ENCODE results near the gene SOCS1.
"Not testable (repeated sequence)": the region's sequence is repeated elsewhere in the genome, so short reads cannot be mapped to it uniquely, and the experiment has no call there.

The SOCS1 gene

GRCh38 chr16:11224096-11224893 lies 31.7 kb downstream of the SOCS1 start:
- Histone ChIP-seq H3K9me3 (ENCODE audit: insufficient read depth, low read depth, low read length) (peaks cover 3% of the 10 kb centered on the region), H3K9ac (ENCODE audit: low read depth, low read length) (no peak overlapping the region), H3K4me3 (ENCODE audit: low read length) (no peak overlapping the region), H3K4me1 (ENCODE audit: insufficient read depth, low read length) (no peaks in the 10 kb centered on the region), H3K27ac (ENCODE audit: low read length) (no peak overlapping the region), H3K27me3 (ENCODE audit: insufficient read depth, low read length) (no peaks in the 10 kb centered on the region), H3K36me3 (ENCODE audit: insufficient read depth, low read depth, low read length) (no peaks in the 10 kb centered on the region)

DNA sequence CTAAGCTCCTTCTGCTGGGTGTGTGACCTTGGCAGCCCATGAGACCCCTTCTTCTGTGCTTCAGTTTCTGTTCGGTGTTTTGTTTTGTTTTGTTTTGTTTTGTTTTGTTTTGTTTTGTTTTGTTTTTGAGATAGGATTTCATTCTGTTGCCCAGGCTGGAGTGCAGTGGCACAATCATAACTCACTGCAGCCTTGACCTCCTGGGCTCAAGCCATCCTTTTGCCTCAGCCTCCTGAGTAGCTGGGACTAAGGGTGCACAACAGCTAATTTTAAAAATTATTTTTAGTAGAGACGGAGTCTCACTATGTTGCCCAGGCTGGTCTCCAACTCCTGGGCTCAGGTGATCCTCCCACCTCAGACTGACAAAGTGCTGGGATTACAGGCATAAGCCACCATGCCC lies 35.5 kb downstream of the SOCS1 start:
- not testable (repeated sequence) for H3K27ac ChIP-seq (ENCODE audit: low read length); H3K4me1 ChIP-seq (ENCODE audit: insufficient read depth, low read length); H3K27me3 ChIP-seq (ENCODE audit: insufficient read depth, low read length); H3K36me3 ChIP-seq (ENCODE audit: insufficient read depth, low read depth, low read length); H3K4me3 ChIP-seq (ENCODE audit: low read length); H3K9ac ChIP-seq (ENCODE audit: low read depth, low read length)
- peaks cover 23% of the 10 kb centered on the region for H3K9me3 ChIP-seq (ENCODE audit: insufficient read depth, low read depth, low read length)

DNA sequence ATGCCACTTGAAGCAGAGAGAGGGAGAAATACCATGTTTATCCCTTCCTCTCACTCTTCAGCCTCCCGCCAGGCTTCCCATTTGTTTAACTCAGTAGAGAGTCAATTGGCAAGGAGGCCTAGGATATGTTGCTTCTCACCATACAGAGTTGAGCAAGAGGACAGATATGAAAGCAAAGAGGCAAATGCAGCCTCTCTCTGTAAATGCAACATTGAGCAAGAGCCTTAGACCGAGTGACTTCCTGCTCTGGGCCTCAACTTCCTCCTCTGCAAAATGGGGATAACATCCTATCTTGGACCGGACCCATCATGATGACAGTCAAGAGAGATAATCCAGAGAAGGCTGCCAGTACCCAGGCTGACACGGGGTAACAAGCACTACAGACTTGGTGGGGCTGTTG lies 36.8 kb downstream of the SOCS1 start:
- Histone ChIP-seq H3K9me3 (ENCODE audit: insufficient read depth, low read depth, low read length) (peaks cover 23% of the 10 kb centered on the region), H3K9ac (ENCODE audit: low read depth, low read length) (no peak overlapping the region), H3K27me3 (ENCODE audit: insufficient read depth, low read length) (no peaks in the 10 kb centered on the region), H3K4me3 (ENCODE audit: low read length) (no peak overlapping the region), H3K4me1 (ENCODE audit: insufficient read depth, low read length) (no peaks in the 10 kb centered on the region), H3K36me3 (ENCODE audit: insufficient read depth, low read depth, low read length) (no peaks in the 10 kb centered on the region), H3K27ac (ENCODE audit: low read length) (no peak overlapping the region)

- Histone ChIP-seq H3K9me3 (ENCODE audit: insufficient read depth, low read depth, low read length) (peaks cover 23% of the 10 kb centered on the region), H3K27ac (ENCODE audit: low read length) (no peak overlapping the region), H3K36me3 (ENCODE audit: insufficient read depth, low read depth, low read length) (no peaks in the 10 kb centered on the region), H3K27me3 (ENCODE audit: insufficient read depth, low read length) (no peaks in the 10 kb centered on the region), H3K4me3 (ENCODE audit: low read length) (no peak overlapping the region), H3K4me1 (ENCODE audit: insufficient read depth, low read length) (no peaks in the 10 kb centered on the region), H3K9ac (ENCODE audit: low read depth, low read length) (no peak overlapping the region)
Observed at GRCh38 chr16:11218604-11218962, 37.4 kb downstream of the SOCS1 start.

- no peaks in the 10 kb centered on the region for H3K36me3 ChIP-seq (ENCODE audit: insufficient read depth, low read depth, low read length)
- no peaks in the 10 kb centered on the region for H3K4me1 ChIP-seq (ENCODE audit: insufficient read depth, low read length)
- H3K27me3 ChIP-seq (ENCODE audit: insufficient read depth, low read length) = no peaks in the 10 kb centered on the region
- no peak overlapping the region for H3K27ac ChIP-seq (ENCODE audit: low read length)
- H3K9me3 ChIP-seq (ENCODE audit: insufficient read depth, low read depth, low read length) = peaks cover 23% of the 10 kb centered on the region
- no peak overlapping the region for H3K4me3 ChIP-seq (ENCODE audit: low read length)
- H3K9ac ChIP-seq (ENCODE audit: low read depth, low read length) = no peak overlapping the region
Observed at GRCh38 chr16:11217651-11218603, 38.1 kb downstream of the SOCS1 start.

DNA sequence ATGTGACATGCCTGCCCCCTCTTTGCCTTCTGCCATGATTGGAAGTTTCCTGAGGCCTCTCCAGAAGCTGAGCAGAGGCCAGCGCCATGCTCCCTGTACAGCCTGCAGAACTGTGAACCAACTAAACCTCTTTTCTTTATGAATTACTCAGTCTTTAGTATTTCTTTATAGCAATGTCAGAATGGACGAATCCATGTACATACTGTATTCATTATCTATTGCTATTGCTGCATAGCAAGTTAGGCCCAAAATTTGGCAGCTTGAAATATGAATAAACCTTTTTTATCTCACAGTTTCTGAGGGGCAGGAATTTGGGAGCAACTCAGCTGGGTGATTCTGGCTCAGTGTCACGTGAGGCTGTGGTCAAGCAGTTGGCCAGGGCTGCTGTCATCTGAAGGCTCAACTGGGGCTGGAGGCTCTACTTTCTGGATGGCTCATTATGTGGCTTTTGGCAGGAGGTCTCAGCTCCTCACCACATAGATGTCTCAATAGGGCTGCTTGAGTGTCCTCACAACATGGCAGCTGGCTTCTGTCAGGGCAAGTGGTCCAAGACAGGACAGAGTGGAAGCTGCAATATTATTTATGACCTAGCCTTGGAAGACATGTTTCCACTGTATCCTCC lies 40.0 kb downstream of the SOCS1 start:
- H3K9ac ChIP-seq (ENCODE audit: low read depth, low read length) = no peak overlapping the region

GRCh38 chr16:11213799-11214198 lies 42.2 kb downstream of the SOCS1 start:
- no peaks in the 10 kb centered on the region for H3K27me3 ChIP-seq (ENCODE audit: insufficient read depth, low read length)
- no peak overlapping the region for H3K9ac ChIP-seq (ENCODE audit: low read depth, low read length)
- no peaks in the 10 kb centered on the region for H3K36me3 ChIP-seq (ENCODE audit: insufficient read depth, low read depth, low read length)
- peaks cover 16% of the 10 kb centered on the region for H3K9me3 ChIP-seq (ENCODE audit: insufficient read depth, low read depth, low read length)
- no peak overlapping the region for H3K27ac ChIP-seq (ENCODE audit: low read length)
- H3K4me1 ChIP-seq (ENCODE audit: insufficient read depth, low read length) = no peaks in the 10 kb centered on the region
- H3K4me3 ChIP-seq (ENCODE audit: low read length) = no peak overlapping the region

More for the DNA sequence above, 40.0 kb downstream of the SOCS1 start:
- Histone ChIP-seq H3K9me3 (ENCODE audit: insufficient read depth, low read depth, low read length) (peaks cover 23% of the 10 kb centered on the region), H3K27me3 (ENCODE audit: insufficient read depth, low read length) (no peaks in the 10 kb centered on the region), H3K36me3 (ENCODE audit: insufficient read depth, low read depth, low read length) (no peaks in the 10 kb centered on the region), H3K4me3 (ENCODE audit: low read length) (no peak overlapping the region), H3K27ac (ENCODE audit: low read length) (no peak overlapping the region), H3K4me1 (ENCODE audit: insufficient read depth, low read length) (no peaks in the 10 kb centered on the region)

DNA sequence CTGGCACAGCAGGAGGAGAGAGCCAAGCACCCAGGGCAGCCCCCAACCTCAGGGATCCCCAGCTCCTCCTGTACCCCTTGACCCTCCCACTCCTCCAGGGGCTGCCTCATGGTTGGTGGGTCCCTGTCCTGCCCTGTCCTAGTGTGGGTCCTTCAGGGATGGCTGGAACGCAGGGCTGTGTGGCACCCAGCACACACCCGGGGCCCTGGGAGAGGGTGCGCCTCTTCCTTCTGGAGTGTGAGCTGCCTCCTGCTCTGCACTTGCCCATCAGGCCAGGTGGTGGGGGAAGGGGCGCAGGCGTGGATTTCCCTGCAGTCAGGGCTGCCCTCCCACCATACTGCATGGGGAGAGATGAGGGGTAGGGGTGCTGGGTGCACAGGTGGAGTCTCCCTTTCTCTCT lies 42.6 kb downstream of the SOCS1 start:
- Histone ChIP-seq H3K4me1 (ENCODE audit: insufficient read depth, low read length) (no peaks in the 10 kb centered on the region), H3K36me3 (ENCODE audit: insufficient read depth, low read depth, low read length) (no peaks in the 10 kb centered on the region), H3K27me3 (ENCODE audit: insufficient read depth, low read length) (no peaks in the 10 kb centered on the region), H3K27ac (ENCODE audit: low read length) (no peak overlapping the region), H3K9ac (ENCODE audit: low read depth, low read length) (no peak overlapping the region), H3K9me3 (ENCODE audit: insufficient read depth, low read depth, low read length) (peaks cover 12% of the 10 kb centered on the region), H3K4me3 (ENCODE audit: low read length) (no peak overlapping the region)

DNA sequence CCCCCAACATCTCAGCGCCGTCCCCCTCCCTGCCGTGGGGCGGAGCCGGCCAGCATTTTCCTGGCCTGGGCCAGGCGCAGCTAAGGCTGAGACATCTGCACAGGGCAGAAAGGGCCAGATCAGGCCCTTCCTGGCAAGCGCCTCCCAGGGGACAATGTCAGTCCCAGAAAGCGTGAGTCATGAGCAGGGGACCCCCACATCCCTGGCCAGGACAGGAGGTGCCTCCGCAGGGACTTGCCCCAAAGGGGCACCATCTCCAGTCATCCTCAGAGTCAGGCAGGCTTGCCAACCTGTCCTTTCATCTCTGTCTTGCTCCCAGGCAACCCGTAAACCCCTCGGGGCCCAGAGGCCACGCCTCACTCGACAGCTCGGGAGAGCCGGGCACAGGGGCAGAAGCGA lies 43.2 kb downstream of the SOCS1 start:
- Histone ChIP-seq H3K36me3 (ENCODE audit: insufficient read depth, low read depth, low read length) (no peaks in the 10 kb centered on the region), H3K27me3 (ENCODE audit: insufficient read depth, low read length) (no peaks in the 10 kb centered on the region), H3K9ac (ENCODE audit: low read depth, low read length) (no peak overlapping the region), H3K27ac (ENCODE audit: low read length) (no peak overlapping the region), H3K4me3 (ENCODE audit: low read length) (no peak overlapping the region), H3K9me3 (ENCODE audit: insufficient read depth, low read depth, low read length) (peaks cover 6% of the 10 kb centered on the region), H3K4me1 (ENCODE audit: insufficient read depth, low read length) (no peaks in the 10 kb centered on the region)

- Histone ChIP-seq H3K9me3 (ENCODE audit: insufficient read depth, low read depth, low read length) (peaks cover 5% of the 10 kb centered on the region), H3K27ac (ENCODE audit: low read length) (no peak overlapping the region), H3K4me3 (ENCODE audit: low read length) (no peak overlapping the region), H3K27me3 (ENCODE audit: insufficient read depth, low read length) (no peaks in the 10 kb centered on the region), H3K4me1 (ENCODE audit: insufficient read depth, low read length) (no peaks in the 10 kb centered on the region), H3K9ac (ENCODE audit: low read depth, low read length) (no peak overlapping the region), H3K36me3 (ENCODE audit: insufficient read depth, low read depth, low read length) (no peaks in the 10 kb centered on the region)
Observed at GRCh38 chr16:11211977-11212797, 43.8 kb downstream of the SOCS1 start.
